Measurements from ENCODE around the gene MUC4. TPM values are rescaled to one million over a fixed set of nuclear protein-coding genes. Genes with fewer than 3 reads are reported as not detected.

Gene MUC4
- total and polyA plus RNA-seq, 10 of the 15 experiments (the other 5 are each of a cell fraction or from before 2014, with no cell fraction given): 0.02 to 0.46 (median 0.27) TPM; not detected in 4

DNA sequence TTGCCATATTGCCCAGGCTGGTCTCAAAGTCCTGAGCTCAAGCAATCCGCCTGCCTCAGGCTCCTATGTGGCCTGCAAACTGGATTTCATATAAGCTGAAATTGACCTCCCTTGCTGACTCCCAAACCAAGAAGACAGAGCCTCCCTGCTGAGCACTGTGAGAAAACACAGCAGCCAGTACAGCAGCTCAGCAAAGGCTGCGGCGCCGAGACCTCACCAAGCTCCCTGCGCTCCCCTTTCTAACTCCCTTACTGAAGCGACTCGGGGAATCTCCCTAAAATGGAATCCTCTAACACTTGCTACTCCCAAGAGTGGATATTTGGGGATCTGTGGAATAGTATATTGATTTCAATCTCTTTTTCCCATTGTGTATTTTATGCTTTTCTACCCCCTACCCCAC, 56.3 kb downstream of the MUC4 start:
- H3K9me3 ChIP-seq (replicated peaks; ENCODE audit: control insufficient read depth, insufficient read depth, low read length): no peaks in the 10 kb centered on the region
- H3K4me3 ChIP-seq: no peak overlapping the region
- H3K4me1 ChIP-seq (ENCODE audit: control insufficient read depth, insufficient read depth, low read length): no peaks in the 10 kb centered on the region
- DNase-seq (ENCODE audit: low read depth, low spot score) (no peak), ATAC-seq (no peak), FAIRE-seq (no peak)
- in situ Hi-C loops (cut with MboI) (loop anchor here (5.0 to 10.0 kb wide), 2 partner anchors 59 to 82 kb away; partner anchors contain the start of gene MUC4), intact Hi-C loops (cut with micrococcal nuclease; ENCODE audit: unreplicated experiment) (no loop called here)
- H4K20me1 ChIP-seq (ENCODE audit: control insufficient read depth, insufficient read depth): no peaks in the 10 kb centered on the region
- H3K9ac ChIP-seq (ENCODE audit: control insufficient read depth, insufficient read depth, low read length): no peak overlapping the region
- no peak overlapping the region for H2AFZ ChIP-seq (ENCODE audit: control insufficient read depth, low read depth, low read length)
- 76% methylated on average over 7 of the region's 7 CpGs for whole genome bisulfite sequencing (ENCODE audit: insufficient coverage, insufficient replicate concordance, low lambda C conversion rate, missing lambda C conversion rate)
- no peak overlapping the region for H3K27ac ChIP-seq (ENCODE audit: control insufficient read depth, insufficient read depth)
- no peaks in the 10 kb centered on the region for H3K36me3 ChIP-seq (ENCODE audit: control insufficient read depth in 2 of 2, insufficient read depth in 2 of 2, low read length in 1 of 2)
- ChIA-PET POLR2A (no interaction called here), SMC1A (ENCODE audit: uncharacterized antibody, unreplicated experiment) (no interaction called here), CTCF (no interaction called here), RAD21 (ENCODE audit: unreplicated experiment) (no interaction called here)
- H3K4me2 ChIP-seq (ENCODE audit: control insufficient read depth, insufficient read depth): no peak overlapping the region
- no peaks in the 10 kb centered on the region; a peak in 2 of 4 replicates for H3K27me3 ChIP-seq (replicated peaks in 1 of 2; ENCODE audit: control insufficient read depth in 2 of 2, insufficient read depth in 2 of 2, low read length in 1 of 2)
- H3K79me2 ChIP-seq (ENCODE audit: control insufficient read depth, insufficient read depth, low read length): no peaks in the 10 kb centered on the region
- no TSS peak for BruUV-seq (replicated peaks)
- TF ChIP-seq, protein P1, sequence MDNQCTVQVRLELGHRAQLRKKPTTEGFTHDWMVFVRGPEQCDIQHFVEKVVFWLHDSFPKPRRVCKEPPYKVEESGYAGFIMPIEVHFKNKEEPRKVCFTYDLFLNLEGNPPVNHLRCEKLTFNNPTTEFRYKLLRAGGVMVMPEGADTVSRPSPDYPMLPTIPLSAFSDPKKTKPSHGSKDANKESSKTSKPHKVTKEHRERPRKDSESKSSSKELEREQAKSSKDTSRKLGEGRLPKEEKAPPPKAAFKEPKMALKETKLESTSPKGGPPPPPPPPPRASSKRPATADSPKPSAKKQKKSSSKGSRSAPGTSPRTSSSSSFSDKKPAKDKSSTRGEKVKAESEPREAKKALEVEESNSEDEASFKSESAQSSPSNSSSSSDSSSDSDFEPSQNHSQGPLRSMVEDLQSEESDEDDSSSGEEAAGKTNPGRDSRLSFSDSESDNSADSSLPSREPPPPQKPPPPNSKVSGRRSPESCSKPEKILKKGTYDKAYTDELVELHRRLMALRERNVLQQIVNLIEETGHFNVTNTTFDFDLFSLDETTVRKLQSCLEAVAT (IDR thresholded peaks at IDR 0.05): no peak
- TF ChIP-seq FOXK2 (IDR thresholded peaks at IDR 0.05): no peak
- no peak for TF ChIP-seq BRCA1 (IDR thresholded peaks at IDR 0.05; ENCODE audit: low read depth, low read length)
- no peak for TF ChIP-seq RBBP5 (conservative IDR thresholded peaks at IDR 0.05)
- TF ChIP-seq ZZZ3 (IDR thresholded peaks at IDR 0.05; ENCODE audit: control insufficient read depth, insufficient read length, low read depth): no peak
- TF ChIP-seq SIN3A (IDR thresholded peaks at IDR 0.05; ENCODE audit: low read depth, low read length): no peak
- TF ChIP-seq, protein P2, sequence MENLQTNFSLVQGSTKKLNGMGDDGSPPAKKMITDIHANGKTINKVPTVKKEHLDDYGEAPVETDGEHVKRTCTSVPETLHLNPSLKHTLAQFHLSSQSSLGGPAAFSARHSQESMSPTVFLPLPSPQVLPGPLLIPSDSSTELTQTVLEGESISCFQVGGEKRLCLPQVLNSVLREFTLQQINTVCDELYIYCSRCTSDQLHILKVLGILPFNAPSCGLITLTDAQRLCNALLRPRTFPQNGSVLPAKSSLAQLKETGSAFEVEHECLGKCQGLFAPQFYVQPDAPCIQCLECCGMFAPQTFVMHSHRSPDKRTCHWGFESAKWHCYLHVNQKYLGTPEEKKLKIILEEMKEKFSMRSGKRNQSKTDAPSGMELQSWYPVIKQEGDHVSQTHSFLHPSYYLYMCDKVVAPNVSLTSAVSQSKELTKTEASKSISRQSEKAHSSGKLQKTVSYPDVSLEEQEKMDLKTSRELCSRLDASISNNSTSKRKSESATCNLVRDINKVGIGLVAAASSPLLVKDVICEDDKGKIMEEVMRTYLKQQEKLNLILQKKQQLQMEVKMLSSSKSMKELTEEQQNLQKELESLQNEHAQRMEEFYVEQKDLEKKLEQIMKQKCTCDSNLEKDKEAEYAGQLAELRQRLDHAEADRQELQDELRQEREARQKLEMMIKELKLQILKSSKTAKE (IDR thresholded peaks at IDR 0.05; ENCODE audit: low read depth, poor library complexity, severe bottlenecking): no peak
- TF ChIP-seq ZNF207 (IDR thresholded peaks at IDR 0.05; ENCODE audit: borderline replicate concordance): no peak
- TF ChIP-seq, protein P3, sequence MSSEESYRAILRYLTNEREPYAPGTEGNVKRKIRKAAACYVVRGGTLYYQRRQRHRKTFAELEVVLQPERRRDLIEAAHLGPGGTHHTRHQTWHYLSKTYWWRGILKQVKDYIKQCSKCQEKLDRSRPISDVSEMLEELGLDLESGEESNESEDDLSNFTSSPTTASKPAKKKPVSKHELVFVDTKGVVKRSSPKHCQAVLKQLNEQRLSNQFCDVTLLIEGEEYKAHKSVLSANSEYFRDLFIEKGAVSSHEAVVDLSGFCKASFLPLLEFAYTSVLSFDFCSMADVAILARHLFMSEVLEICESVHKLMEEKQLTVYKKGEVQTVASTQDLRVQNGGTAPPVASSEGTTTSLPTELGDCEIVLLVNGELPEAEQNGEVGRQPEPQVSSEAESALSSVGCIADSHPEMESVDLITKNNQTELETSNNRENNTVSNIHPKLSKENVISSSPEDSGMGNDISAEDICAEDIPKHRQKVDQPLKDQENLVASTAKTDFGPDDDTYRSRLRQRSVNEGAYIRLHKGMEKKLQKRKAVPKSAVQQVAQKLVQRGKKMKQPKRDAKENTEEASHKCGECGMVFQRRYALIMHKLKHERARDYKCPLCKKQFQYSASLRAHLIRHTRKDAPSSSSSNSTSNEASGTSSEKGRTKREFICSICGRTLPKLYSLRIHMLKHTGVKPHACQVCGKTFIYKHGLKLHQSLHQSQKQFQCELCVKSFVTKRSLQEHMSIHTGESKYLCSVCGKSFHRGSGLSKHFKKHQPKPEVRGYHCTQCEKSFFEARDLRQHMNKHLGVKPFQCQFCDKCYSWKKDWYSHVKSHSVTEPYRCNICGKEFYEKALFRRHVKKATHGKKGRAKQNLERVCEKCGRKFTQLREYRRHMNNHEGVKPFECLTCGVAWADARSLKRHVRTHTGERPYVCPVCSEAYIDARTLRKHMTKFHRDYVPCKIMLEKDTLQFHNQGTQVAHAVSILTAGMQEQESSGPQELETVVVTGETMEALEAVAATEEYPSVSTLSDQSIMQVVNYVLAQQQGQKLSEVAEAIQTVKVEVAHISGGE (CRISPR knock-in tag; IDR thresholded peaks at IDR 0.05): no peak

Measured in GM12878 (cell line).